OCI-M2 (cell line): ENCODE measurements around the gene TSPAN18.
"Not testable (repeated sequence)": the region's sequence is repeated elsewhere in the genome, so short reads cannot be mapped to it uniquely, and the experiment has no call there.

Experiments
- DNase-seq: peaks from one replicate; lab custom pipeline; 2025; ENCODE audit not compliant: unreplicated experiment; lab: John Stamatoyannopoulos, UW

The TSPAN18 gene

DNA sequence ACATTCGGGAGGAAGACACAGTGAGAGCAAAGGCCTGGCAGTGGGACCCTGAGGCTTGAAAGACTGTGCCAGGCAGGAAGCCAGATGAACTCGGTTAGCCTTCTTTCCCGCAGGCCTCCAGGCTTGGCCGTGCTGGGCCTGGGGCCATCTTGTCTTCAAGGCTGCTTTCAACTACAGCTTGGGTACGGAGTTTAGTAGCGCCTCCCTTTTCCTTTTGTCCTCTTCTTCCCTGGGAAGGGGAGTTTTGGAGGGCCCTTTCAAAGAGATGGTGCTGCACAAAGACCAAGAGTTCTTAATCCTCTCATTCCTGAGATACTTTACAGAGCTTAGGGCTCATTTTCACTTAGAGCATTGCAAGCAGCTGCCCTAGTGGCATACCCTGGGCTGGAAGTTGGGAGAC is 136.5 kb downstream of the TSPAN18 start:
- no peak for DNase-seq

DNA sequence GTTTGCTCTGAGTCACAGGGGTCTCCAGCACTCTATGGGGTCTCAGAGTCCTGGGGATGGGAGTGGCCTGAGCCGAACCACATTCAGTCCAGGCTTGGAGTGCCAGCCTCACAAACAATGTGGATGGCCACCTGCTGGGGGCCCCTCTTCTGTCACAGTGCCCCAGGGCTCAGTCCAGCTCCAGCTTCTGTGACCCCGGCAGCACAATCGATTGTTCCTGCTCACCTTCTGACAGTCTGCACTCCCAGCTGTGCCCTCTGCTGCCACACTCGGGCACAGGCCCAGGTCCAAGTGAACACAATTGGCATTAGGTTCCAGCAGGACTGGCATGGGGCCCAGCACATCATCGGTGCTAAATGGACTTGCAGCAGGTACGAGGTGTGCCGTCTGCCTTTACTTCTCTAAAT is 139.1 kb downstream of the TSPAN18 start:
- DNase-seq, result no peak

DNA sequence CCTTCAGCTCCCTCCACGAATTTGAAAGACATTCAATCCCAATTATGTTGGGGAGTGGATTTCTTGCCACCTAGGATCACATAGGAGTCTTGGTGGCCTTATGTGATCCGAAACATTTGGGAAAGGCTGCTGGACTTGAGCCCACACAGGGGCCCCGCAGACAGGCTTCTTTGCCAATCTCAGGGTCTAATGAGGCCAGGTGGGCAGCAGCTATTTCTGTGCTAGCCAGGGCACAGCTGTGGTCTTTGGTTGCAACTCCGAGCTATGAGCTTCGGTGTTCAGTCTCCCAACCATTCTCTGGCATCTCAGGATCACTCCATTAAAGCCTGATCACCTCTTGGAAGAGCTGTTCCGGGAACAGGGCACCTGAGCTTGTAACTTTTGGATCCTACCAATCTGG is 139.5 kb downstream of the TSPAN18 start:
- DNase-seq, result no peak

DNA sequence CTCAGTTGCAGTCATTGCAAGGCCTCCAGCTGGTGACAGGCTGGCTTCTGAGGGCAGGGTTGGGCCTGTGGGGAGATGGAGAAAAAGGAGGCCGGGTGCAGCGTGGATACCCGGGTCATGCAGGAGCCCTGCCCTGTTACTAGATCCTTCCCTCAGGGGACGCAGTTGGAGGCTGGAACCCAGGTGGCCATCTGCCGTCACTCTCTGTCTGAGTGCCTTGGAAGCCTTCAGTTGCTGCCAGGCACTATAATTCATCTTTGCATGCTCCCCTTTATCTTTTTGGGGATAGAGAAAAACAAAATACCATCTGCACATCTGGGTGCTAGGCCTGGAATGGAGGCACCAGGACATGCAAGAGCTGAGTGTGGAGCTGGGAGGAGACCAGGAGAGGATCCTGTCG is 141.3 kb downstream of the TSPAN18 start:
- no peak for DNase-seq

DNA sequence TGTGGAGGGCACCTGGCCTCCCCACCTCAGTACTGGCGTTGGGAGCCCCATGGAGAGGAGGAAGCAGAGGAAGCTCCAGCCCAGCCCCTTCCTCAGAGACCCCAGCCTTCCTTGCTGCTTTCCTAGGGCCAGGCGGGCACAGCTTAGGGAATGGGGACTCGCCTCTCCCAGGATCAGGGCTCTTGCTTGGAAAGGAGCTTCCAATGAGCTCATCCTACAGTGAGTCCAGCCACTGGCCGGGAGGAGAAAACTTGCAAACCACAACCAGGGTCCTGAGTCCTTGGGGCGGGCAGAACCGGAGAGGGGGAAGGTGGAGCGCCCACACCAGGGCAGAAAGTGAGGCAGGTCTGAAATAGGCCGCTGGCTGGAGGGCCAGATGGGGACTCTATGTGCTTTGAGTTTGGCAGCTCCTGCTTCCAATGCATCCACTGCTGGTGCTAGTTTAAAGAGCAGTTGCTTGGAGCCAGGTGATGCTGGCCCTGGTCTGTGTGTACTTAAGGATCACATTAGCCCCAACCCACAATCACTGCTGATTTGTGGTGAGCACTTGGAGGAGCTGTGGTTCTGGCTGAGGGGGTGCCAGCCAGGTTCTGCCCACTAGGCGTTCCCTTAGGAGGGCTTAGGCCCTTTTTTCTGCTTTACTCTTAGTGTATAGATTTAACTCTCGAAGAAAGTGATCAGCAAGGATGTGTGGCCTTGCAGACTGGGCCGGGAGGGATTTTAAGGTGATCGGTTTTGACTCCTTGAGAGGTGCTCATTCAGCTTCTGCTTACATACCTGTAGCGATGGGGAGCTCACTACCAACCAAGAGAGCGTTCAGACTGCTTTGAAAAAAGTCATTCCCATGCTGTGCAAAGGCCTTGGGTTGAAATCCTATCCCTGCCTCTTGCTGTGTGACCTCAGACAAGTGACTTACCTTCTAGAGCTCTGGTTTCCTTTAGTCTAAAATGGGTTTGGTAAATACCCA is 142.0 kb downstream of the TSPAN18 start:
- no peak for DNase-seq

DNA sequence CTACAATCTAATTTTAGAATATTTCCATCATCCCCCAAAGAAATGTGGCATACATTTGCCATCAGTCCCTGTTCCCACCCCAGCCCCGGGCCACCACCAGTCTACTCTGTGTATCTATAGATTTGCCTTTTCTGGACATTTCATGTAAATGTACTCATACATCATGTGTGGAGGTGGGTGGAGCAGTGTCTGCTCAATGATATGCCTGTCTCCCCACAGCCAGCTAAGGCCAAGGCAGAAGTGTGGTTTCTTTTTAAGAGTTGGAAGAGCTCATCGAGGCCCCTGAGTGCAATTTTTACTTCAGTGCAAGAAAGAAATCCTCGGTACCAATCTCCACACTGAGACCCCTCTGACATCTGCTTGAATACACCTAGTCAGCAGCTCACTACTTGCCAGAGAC is 143.4 kb downstream of the TSPAN18 start:
- no peak for DNase-seq

DNA sequence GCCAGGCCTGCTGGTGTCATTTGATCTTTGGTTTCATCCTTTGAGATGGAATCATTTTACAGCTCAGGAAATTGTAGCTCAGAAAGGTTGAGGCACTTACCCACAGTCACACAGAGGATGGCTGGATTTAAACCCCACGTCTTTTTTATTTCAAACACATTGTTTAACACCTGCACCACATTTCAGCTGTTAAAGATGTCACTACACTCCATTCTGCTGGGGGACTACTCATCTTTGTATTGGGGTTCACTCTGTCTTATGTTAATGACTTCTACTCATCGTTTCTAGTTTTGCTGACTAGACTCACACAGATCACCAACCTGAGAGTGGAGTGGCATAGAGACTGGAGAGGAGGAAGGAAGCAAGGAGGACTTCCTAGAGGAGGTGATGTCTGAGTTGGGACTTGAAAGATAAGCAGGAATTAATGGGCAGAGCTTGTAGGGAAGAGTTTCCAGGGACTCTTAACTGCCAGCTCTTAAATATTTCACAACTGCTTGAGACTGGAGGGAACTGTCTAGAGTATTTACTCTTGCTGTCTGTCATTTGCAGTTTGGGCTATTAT is 143.9 kb downstream of the TSPAN18 start:
- DNase-seq, result no peak

DNA sequence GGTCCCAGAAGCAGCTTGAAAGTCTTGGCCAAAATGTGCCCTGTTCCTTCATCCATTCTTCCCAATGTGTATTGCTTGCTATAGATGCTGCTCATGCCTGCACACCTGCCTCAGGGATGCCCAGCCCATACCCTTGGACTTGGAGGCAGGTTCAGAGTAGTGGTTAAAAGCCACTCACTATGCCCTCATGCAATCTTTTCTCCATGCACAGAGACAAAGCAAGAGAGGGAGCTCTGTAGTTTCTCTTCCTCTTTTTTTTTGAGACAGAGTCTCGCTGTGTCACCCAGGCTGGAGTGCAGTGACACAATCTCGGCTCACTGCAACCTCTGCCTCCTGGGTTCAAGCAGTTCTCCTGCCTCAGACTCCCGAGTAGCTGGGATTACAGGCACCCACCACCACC is 144.9 kb downstream of the TSPAN18 start:
- DNase-seq, result not testable (repeated sequence)

DNA sequence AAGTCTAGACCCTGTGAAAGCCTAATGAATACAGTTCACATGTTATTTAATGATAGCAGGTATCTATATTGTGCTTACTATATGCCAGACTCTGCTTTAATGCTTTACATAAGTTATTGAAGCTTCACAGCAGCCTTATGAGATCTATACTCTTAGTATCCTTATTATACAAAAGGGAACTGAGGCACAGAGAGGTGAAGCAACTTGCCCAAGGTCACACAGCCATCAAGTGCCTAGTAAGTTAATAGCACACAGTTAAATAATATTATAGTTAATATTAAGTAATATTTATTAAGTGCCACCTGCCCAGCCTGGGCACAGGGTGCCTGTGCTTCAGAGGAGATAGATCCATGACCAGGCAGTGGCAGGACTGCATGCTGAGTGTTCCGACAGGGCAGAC is 145.8 kb downstream of the TSPAN18 start:
- DNase-seq, result no peak

DNA sequence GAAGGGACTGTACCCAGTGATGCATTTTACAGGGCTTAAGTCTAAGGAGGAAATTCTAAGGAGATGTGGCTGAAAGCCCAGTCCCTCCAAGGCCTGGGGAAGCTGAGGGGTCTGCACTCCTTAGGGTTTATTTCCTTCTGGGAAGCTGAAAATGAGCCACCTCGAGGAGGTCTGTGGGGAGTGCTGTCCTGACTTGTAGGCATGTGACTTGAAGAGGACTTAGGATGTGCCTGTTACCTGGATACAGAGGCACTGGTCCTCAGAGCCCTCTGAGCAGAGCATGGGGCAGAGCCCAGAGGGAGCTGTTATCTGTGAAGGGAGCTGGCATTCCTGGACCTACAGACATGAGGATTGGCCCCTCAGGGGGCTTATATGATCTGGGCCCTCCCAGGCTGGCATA is 146.8 kb downstream of the TSPAN18 start:
- DNase-seq, result no peak

DNA sequence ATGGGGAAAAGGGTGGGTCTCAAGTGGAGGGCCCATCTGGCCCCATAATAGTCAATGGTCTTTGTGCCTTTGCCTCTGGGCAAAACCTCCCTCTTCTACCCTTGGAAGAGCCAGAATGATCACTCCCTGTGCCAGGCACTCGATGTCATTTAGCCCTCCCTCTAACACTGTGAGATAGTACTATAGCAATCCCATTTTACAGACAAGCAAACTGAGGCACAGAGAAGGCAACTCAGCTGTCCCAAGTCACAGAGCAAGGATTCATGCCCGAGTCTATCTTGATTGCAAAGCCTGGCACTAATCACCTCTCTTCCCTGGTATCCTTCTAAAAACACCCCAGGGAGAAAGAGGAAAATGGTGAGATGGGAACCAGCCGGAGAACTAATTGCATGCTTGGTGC is 147.5 kb downstream of the TSPAN18 start:
- DNase-seq, result no peak

DNA sequence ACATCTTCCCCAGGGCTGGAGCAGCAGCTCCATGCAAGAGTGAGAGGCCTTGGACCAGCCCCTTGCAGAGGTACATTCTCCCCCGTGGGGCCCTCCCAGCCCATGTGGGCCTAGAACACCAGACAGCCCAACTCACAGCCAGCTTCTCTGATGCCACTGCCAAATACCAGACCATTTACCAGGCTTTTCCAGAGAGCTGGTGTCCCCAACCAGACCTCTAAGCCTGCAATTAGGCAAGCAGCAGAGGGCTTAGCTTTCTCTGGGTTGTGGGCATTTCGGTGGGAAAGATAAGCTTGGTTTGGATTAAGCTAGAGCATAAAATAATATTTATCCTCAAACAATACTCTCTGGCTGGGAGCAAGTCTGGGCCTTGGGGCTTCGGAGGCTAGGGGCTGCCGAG is 148.3 kb downstream of the TSPAN18 start:
- DNase-seq, result no peak

DNA sequence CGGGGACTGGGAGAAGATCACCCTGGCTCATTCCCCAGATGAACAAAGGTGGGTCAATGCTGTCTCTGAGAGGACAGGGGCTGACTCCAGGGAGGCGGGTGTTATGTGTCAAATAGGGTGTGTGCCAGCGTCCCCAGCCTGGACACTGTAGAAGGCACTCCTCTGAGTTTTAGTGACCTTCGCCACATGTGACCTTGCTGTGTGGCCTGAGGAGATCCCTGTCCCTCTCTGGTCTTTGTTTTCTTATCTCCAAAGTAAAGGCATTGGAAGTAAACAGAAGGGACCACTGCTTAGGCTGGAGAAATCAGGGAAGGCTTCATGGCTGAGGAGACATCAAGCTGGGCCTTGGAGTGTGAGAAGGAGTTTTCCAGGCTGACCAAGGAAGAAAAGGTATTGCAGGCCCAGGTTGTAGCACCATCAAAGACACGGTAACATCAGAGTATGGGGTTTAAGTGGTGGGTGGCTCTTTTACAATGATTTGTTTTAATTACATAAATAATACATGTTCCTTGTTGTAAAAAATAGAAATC is 149.5 kb downstream of the TSPAN18 start:
- no peak for DNase-seq

DNA sequence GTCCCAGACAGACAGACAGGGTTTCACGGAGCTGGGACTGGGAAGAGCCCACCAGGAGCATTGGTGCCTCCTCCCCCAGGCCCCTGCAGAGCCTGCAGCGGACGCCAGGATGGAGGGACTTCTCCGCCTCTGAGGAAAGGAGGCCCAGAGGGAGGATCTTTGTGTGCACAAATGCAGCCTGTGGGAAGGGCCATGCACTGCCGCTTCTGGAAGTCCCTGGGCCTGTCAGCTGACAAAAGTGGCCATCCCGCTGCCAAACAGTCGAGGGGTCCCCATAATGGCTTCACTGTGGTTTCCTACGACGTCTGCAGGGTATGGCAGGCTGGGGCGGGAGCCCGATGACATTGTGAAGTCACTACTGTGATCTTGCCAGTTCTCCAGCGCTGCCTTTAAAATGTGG is 150.1 kb downstream of the TSPAN18 start:
- no peak for DNase-seq

DNA sequence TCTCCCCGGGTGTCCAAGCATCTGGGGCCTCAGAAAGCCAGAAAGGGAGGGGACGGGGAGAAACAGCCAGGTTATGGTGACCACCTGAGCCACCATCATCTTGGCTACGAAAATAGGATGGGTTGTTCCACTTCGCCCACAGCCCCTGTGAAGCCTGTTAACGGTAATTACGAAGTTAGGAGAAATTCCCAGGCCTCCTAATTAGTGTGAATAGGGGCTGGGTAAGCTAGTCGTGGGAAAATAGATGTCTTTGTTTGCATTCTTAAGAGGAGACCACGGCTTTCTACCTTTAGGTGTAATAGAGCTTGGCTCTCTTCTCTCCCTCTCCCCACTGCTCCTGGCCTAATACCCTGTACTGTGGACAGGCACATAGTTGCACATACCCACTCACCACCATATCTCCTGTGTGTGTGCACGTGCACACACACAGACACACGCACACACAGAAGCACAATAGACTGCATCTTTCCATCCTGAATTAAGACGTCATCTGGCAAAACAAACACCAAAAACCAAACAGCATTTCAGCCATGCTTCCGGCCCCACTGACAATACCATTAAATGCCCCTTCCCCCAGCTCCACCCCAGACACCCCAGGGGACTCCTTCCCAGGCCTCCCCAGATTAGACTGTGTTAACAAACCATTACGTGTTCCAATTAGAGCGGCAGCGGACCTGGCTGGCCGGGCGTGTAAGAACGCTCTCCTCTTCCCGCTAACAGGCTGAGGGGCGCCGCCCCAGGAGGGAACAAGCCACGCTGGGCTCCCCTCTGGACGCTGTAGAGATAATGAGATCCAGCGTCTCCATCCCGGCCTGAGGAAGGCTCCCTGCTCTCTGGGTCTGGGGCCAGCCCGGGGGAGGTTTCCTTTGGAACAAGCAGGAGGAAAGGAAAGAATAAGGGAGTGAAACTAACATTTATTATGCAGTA is 151.1 kb downstream of the TSPAN18 start:
- no peak for DNase-seq

DNA sequence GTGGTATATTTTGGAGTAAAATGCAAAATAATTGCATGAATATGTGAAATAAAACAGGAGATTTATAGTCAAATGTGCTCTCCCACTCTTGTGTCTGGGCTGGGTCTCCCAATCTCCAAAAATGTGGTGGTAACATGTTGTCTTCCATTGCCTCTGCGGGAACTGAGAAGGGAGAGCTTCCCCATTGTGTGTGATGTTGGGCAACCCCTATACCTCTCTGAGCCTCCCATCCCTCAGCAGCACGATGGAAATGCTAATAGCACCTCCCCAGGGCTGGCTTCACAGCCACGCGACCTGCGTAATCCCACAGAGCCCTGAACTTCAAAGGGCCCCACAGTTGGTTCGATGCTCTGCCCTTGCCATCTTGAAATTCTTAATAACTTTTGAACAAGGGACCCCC is 151.9 kb downstream of the TSPAN18 start:
- DNase-seq, result no peak

DNA sequence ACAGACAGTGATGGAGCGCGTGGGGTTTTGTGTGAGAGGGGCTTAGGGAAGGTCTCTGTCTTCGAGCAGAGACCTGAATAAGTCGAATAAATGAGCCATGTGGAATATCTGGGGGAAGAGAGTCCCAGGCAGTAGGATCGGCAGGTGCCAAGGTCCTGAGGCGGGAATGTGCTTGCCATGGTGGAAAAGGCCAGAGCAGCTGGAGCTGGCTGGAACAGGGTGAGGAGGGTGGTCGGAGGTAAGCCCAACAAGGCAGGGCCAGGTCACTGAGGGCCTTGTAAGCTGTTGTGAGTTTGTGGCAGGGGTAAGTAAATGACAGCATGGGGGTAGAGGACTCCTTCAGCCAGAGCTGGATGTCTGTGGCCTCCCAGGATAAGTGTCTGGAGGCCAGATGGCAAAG is 152.7 kb downstream of the TSPAN18 start:
- no peak for DNase-seq

DNA sequence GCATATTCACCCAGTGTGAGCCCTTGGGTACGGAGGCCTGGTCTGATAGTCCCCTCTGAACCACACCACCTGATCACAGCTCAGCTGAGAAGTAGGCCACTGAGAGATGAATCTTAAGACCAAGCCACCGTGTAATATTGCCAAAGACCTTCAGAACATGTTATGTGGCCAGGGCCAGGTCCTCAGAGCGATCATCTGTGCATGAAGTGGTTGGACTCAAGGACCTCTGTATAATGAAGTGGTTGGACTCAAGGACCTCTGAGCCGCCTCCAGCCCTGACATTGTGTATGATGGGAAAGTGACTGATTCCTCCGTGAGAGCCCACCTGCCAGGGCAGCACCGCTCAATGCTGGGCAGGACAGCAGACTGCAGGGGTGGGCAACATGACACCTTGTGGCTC is 153.7 kb downstream of the TSPAN18 start:
- DNase-seq, result no peak

DNA sequence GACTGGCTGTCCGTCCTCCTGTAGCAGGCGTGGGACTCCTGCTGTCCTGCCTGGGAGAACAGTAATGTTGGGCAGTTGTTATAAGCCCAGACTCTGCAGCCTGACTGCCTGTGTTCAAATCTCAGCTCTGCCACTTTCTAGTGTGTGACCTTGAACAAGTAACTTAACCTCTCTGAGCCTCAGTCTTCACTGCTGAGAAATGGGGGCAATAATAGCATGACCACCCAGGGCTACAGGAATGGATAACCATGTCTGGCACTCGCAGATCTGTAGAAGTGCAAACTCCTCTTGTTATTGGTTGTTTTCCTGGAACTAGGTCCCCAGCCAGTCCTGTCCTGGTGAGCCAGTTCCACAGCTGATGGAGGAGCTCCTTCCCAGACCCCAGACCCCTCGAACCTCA is 154.2 kb downstream of the TSPAN18 start:
- DNase-seq, result no peak

DNA sequence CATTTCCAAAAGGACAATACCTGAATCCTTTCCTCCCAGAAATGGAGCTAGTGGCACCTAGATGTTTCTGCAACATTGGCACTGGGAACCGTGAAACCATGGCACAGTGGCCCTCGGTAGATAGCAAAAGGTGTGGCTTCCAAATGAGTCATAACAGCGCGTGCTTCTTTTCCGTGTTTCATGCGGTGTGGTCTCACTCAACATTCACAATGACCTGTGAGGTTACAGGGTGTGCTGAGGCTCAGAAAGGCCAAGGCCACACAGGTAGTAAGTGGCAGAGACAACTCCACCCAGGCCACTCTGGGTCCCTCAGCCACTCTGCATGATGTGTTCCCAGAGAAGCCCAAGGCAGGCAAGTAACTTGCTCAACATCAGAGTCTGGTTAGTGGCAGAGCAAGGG is 156.5 kb downstream of the TSPAN18 start:
- no peak for DNase-seq

DNA sequence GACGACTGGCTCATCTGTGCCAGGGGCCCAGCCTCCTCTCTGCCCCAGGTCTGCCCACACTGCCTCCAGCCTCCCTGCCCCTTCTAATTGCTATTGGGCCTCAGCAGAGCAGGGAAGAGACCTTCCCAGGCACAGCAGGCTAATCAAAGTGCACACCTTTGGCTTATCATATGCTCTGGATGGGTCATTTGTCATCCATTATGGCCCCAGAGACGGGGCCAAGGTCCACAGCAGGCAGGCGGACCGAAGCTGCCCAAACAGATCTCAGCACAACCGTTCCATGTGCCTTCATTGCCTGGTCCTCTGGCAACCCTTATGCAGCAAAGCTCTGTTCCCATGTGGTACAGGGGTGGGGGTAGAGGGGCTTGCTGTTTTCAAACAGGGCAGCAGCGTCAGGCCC is 157.3 kb downstream of the TSPAN18 start:
- no peak for DNase-seq
